GM18517 (cell line): ENCODE data around the gene NAA11.
"Not testable (repeated sequence)": the region's sequence is repeated elsewhere in the genome, so short reads cannot be mapped to it uniquely, and the experiment has no call there.

Source experiments
- ATAC-seq: cut with Tn5 transposase; IDR thresholded peaks from one replicate; pipeline ENCODE4 v1.9.1; 2021; ENCODE audit warnings: mild to moderate bottlenecking, moderate library complexity; ENCODE audit not compliant: unreplicated experiment

Gene NAA11

DNA sequence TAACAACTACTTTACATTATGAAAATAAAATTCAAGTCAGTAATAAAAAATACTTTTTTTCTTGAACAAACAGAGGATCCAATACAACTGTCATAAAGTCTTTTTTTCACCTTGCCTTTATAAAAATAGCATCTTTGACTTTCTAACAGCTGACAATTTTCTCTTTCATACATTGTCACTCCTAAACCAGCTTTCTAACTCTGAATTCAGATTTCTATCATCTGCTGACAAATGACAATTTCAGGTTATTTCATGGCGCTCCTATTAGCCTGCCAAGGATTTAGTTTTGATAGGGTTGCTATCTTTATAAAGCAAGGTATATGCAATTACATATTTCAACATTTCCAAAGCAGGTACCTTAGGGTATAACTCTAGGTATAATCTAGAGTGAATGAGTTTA is 14.6 kb downstream of the NAA11 start:
- no peak for ATAC-seq

DNA sequence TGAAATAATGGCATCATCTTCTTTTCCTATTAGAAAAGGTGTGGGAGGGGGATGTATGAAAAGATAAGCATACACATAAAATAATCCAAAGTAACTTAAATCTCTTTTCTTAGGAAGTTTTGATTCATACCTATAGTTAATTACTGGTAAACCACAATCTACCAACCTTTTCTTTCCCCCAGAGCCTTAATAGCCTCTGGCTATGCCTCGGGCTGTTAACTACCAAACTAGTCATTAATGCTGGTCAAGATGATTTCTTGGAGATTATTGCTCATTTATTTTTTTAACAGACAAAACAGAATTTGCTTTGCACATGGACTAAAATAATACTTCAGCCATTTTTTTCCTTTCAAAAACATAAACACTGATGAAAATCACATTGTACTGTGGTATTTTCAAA is 16.9 kb downstream of the NAA11 start:
- ATAC-seq, result no peak

DNA sequence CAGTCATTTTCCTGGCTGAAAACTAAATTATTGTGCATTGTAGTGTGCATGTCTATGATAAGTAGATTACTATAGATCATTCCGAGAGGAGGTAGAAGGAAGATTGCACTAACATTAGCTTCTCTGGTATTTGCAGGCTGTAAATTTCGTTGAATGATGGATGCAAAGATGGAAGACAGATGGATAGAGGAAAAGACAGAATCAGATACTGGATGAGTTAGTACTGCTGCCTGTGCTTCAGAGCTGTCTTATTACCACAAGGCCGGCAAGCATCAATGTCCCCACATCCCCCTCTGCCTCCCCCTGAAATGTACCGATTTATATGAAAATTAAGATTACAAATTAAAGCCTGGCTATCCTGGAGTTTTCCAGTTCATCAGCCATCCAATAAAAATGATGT is 17.7 kb downstream of the NAA11 start:
- ATAC-seq, result no peak

DNA sequence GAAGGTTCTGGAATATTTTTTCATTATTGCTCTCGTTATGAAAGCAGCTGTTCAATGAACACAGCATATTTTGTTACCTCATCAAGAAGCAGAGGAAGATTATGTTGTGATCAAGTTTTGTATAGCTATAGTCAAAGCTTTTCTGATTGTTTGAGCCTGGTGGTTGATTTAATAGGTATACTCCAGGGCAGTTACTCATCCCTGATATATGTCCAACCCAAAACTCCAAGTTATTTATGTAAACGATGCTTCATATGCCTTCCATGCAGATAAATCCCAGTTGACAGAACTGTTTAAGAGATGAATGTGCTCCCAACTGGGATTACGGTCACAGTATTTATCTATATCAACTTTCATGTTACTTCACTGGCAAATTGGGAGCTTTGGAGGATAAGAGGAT is 19.1 kb downstream of the NAA11 start:
- ATAC-seq, result no peak

DNA sequence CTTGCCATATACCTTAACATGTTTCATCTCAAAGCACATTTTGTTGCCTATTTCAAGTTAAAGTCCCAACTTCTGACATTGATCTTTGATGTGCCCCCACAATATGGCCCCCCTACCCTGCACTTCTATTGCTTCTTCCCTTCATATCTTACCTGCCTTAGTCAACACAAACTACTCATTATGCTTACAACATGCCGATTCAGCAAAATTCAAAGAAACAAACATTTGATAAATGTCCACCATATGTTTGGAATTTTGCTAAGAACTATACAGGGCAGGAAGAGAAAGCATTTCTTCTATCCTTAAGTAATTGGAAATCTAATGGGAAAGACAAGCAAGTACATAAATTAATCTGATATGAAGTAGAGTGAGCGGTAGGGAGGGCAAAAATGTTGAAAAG is 25.6 kb downstream of the NAA11 start:
- no peak for ATAC-seq

DNA sequence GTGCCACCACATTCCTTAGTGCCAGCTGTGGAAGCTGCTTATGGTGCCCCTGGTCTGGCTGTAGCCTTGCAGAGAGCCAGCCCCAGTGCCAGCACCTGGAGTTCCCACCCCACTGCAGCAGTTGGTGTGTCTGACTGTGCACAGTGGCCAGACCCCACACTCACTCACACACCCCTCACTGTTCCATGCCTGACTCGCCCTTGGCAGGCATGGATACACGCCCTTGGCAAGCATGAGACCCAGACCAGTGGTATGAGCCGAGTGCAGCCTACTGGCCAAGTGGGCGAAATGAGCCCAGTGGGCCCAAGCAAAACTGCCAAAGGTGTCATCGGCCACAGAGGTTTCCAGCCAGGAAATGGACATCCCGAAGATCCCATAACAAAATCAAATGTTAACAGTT is 27.4 kb downstream of the NAA11 start:
- ATAC-seq, result no peak

DNA sequence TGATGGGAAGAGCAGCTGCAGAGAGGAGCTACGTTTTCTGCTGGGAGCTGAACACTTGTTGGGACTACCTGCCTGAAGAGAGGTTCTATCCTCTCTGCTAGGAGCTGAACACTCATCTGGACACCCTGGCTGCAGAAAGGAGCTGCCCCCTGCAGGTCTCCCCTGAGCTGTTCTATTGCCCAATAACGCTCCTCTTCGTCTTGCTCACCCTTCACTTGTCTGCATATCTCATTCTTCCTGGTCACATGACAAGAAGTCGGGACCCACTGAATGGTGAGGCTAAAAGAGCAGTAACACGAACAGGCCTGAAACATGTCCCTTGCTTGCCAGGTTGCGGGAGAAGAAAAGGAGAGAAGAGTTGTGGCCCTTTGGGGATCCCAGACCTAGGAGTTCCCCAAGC is 27.8 kb downstream of the NAA11 start:
- no peak for ATAC-seq

DNA sequence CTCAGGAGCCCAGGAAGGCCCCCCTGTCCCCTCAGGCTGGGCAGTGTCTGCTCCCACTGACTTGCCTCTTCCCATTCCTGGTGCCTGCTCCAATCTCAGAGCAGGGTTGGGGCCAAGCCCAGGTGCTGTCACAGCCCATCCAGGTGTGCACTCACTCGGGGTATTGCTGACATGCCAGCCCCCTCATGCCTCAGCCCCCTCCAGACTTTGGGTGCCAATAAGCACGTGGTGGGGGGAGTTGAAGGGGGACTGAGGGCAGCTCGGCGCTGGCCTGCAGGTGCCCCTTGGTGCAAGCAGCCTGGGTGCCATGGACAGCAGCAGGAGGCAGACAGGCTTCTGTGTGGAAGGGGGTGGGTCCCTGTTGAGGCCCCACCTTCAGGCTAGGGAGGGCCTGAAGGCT is 28.4 kb downstream of the NAA11 start:
- ATAC-seq, result no peak

DNA sequence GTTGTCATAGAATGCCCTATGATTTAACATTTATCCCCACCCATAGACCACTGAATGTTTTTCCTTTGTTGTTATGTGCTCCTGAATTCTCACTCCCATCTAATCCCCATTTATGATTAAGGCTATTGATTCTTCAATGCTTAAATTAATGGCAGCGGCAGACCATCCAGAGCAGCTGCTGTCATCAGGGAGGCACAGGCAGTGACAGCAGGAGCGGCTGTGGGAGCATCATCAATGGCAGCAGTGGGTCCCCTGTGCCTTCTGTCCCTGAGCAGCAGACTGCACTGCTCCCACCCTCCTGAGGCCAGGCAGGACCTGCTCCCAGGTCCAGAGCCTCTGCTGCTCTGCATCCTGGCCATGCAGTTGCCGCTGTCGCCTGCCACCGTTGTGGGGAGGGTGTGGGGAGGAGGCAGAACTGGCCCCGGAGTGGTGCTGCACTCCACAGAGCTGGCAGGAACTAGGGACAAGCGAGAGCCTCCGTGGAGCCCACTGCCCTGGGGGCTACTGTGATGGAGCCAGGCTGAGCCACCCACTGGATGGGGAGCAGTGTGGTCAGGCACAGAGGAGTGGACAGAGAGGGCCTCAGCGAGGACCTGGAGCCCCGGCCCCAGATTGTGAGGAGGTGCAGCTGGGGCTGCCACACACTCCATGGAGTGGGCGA is 29.0 kb downstream of the NAA11 start:
- no peak for ATAC-seq

DNA sequence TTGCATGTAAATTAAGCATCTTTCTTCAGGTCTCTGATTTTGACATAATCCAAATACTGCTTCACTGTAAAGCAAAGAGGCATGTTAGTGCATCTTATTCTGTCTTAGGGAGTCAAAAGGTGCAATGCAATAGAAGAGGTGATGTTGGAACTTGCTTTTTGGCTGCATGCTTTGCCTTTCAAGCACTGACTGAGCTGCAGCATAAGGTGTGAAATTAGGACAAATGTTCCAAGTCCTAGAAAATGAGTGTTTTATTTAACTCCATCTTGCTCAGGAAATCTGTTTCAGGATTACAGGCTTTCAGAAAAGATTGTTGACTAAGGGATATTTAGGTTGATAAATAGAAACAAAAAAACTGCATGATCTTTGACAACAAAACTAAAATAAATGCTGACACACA is 30.8 kb downstream of the NAA11 start:
- ATAC-seq, result no peak

DNA sequence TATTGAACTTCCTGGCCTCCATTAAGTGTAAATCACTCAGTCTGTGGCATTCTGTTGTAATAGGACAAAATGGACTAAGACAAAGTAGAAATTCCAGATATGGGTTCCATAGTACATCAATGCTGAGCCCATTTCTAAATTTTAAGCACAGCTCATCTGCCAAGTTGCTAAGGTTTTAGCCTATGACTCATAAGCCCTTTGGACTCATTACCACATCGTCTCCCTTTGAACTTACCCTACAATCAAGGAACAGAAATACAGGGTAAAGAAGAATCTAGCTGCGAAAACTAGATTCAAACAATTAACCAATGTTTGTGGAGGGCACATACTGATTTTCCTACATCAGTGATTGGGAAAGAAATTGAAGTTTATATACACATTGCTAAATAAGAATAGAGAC is 31.8 kb downstream of the NAA11 start:
- no peak for ATAC-seq

DNA sequence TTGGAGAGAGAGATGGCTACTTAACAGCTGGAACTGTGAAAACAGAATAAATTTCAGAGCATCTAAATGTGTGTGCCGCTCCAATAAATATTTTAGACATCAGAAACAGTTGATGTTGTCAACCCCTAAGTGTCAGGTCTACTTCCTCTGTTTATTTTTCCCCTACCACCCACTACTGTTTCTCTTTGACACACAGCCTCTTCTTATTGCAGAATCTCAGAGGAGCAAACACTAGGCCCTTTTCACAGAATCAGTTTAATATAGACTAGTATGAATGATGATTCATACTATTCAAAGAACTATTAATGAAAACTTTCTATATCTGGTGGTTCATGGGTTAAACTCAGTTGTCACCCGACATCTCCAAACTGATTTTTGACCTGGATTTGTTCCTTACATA is 33.9 kb downstream of the NAA11 start:
- peak; percentile 68 for ATAC-seq

DNA sequence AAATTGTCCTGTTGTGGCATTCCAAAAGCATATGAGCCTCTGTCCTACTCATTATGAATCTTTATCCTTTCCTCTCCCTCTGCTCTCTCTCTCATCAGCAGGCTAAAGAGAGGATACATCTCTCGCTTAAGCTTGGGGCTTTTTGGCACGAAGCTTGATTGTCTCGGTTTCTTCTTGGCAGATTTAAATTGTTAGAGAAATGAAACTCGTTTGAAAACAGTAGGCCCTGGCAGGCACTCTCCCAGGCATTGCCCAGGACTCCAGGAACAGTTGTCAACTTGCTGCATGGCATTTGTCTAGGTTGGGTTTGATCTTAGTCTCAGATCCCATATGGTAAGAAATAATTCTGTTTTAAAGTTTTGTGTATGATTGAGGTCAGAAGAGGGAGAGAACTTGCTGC is 35.5 kb downstream of the NAA11 start:
- ATAC-seq, result no peak

DNA sequence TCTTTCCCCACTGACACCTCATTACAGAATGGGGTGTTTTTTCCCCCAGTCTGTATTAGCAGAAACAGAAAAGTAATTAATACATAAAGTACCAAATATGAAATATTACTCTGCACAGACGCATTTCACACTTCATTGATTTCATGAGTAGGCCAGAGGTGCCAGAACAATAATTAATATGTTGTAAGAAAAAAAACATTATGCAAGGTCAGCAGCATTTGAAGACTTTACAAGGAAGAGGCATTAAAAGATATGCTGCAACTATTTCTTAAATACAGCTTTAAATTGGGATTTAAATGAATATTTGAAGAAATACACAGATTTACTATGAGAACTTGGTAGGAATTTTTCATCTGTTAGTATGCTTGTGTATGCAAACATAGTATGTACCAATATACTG is 37.7 kb downstream of the NAA11 start:
- ATAC-seq, result no peak

DNA sequence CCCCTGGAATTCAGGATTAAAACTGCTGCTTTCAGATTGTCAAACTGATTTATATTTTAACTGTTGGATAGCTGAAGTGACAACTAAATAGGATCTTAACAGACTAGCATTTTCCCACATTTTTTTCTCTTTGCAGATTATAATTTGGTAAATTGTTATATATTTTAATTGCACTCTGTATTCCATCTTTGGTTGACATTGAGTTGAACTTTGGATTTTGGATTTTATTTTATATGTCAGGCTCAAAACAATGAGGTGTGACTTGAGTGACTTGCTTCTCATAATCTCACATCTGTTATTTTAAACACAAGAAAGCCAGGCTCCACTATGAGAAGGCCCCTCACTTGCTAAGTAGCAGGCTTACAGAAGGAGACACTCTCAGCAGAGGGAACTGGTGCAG is 38.1 kb downstream of the NAA11 start:
- ATAC-seq, result no peak

DNA sequence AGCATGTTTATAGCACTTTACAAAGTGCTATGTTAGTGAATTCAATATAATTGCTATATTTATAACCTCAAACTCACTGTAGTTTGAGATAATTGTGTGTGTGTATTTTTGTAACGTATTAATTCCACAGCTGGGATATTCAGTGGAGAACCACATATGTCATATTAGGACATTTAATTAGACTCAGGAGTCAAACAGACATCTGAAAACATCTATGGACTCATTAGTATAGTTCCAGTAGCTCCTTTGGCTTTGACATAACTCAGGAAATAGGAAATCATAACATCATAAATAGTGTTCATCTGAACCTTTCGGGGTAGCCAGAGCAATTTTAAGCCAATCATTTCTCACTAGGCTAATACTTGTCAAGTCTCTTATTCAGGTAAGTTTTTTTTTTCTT is 38.8 kb downstream of the NAA11 start:
- ATAC-seq, result no peak

DNA sequence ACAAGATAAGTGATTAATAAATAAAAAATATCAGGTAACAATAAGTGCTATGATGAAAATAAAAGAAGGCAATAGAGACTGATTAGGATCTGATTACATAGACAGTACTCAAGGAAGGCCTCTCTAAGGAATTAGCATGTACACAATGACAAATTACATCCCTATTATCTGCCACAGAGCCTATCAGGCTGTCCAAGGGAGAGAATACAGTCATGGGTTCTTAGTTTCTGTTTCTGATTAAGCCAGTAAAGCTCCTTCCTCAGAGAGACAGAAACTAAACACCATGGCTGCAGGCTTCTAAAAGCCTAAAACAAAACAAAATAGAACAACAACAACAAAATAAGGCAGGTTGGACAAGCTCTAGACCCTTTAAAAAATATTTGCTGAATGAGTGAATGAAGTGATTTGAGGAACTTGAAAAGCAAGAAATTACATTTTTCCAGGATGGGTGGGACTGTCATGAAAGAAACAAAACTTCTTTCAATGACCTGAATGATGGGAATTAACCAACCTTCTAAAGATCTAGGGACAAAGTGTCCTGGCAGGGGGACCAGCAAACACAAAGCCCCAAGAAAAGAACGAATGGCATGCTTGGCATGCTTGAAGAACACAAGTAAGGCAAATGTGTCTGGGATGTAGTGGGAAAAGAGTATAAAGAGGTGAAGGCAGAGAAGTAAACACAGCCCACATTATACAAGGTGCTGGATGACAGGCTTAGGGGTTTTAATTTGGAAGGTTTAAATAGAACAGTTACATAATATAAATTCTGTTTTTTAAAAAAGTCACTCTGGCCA is 44.1 kb downstream of the NAA11 start:
- no peak for ATAC-seq

DNA sequence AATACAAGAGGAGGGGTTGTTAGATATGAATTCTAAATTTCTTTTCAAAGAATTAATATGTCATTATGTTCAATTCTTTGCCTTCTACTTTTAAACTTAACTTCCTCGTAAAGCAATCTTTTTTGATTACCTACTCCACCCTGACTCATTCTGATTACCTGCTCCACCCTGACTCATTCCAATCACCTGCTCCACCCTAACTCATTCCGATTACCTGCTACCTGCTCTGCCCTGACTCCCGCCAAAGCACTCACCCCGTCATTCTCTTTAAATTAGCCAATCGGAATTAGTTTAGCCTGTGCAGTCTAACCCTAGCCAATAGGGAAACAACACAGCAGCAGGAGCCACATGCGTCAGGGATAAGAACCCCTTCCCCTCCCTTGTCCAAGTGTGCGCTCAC is 48.4 kb downstream of the NAA11 start:
- not testable (repeated sequence) for ATAC-seq

DNA sequence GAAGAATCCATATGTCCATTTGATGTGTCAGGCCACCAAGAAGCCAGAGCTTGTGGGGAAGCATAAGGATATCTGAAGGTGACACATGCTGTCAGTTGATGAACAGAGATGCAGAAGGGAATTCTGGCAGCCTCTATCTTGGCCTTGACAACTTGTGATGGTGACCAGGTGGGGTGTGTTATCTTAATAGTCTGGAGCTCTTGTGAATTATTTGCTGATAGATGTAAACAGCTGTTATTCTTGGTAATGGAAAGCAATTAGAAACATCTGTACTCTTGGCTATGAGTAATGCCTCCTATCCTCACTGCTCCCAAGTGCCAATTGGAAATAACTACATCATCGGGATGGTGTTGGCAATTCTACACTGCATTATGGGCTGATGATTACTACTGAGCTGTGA is 51.9 kb downstream of the NAA11 start:
- no peak for ATAC-seq

DNA sequence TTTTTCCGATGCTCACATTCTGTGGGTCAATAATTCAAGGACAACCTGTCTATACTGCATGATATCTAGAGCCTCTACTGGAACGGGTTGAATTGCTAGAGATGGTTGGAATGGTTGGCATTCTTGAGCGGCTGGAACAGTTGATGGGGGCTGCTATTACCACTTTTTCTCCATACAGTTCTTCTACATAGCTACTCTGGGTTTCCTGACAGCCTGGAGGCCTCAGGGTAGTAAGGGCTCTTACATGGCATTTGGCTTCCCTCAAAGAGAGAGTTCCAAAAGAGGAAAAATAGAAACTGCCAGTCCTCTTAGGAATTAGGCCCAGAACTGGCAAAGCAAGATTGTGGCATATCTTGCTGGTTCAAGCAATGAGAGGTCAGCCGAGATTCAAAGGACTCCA is 53.1 kb downstream of the NAA11 start:
- no peak for ATAC-seq

DNA sequence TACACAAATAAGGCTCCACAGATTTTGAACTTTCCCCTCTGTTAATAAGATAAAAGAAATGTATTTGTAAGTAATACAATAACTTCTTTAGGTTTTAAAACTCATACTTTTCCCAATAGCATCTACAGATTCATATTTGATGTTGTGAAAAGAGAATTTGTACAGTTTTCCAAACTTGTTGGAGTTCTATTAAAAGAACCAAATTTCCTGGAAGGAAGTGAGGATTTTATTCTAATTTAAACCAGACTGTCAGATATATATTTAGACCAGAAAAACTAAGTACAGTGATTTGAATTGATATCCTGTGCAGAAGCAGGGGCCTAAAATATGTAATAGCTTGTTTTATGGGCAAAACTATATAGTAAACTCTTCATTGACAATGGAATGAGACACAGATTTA is 53.7 kb downstream of the NAA11 start:
- ATAC-seq, result no peak

DNA sequence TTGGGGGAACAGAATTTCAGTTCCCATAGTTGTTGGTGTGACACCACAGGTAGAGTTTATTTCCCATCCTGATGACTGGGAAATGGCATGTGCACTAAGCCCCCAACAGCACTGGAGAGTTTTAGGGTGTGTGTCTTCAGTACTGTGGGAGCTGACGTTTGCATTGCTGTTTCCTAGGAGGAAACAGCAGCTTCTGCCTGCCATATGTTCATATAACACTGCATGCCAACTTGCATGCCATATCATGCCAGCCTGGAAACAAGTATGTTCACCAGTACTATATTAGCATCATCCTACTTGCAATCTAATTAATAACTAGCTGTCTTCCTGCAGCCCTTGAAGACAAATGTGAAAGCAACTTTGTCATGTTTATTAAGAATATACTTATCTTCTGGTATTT is 58.2 kb downstream of the NAA11 start:
- ATAC-seq, result no peak
